Measurements from ENCODE around the gene HAL. TPM values are rescaled to one million over a fixed set of nuclear protein-coding genes. Genes with fewer than 3 reads are reported as not detected.
"Not testable (repeated sequence)": the region's sequence is repeated elsewhere in the genome, so short reads cannot be mapped to it uniquely, and the experiment has no call there.

HAL gene
- polyA plus RNA-seq, 1 experiment, result 0.15 TPM

GRCh38 chr12:95972832-95973456 is 23.2 kb downstream of the HAL start:
- Histone ChIP-seq H3K27me3 (ENCODE audit: control insufficient read depth, insufficient read depth, low read length) (no peaks in the 10 kb centered on the region), H3K4me3 (ENCODE audit: low read depth, low read length) (no peak overlapping the region), H3K36me3 (ENCODE audit: control insufficient read depth, insufficient read depth, low read length) (no peaks in the 10 kb centered on the region)
- no peak for TF ChIP-seq CTCF (IDR thresholded peaks at IDR 0.05; ENCODE audit: insufficient read depth, low read depth, low read length)
- CTCF ChIA-PET, result no interaction called here
- DNase-seq (ENCODE audit: low read depth), result no peak
- POLR2A ChIA-PET, result no interaction called here

GRCh38 chr12:95970905-95971304 is 25.2 kb downstream of the HAL start:
- Histone ChIP-seq H3K4me3 (ENCODE audit: low read depth, low read length) (no peak overlapping the region), H3K27me3 (ENCODE audit: control insufficient read depth, insufficient read depth, low read length) (no peaks in the 10 kb centered on the region), H3K36me3 (ENCODE audit: control insufficient read depth, insufficient read depth, low read length) (no peaks in the 10 kb centered on the region)
- CTCF ChIA-PET, result no interaction called here
- TF ChIP-seq CTCF (IDR thresholded peaks at IDR 0.05; ENCODE audit: insufficient read depth, low read depth, low read length), result no peak
- DNase-seq (ENCODE audit: low read depth), result no peak
- POLR2A ChIA-PET, result no interaction called here

GRCh38 chr12:95969116-95969515 is 27.0 kb downstream of the HAL start:
- POLR2A ChIA-PET; H3K36me3 ChIP-seq (ENCODE audit: control insufficient read depth, insufficient read depth, low read length); DNase-seq (ENCODE audit: low read depth); H3K4me3 ChIP-seq (ENCODE audit: low read depth, low read length); H3K27me3 ChIP-seq (ENCODE audit: control insufficient read depth, insufficient read depth, low read length): not testable (repeated sequence)
- CTCF ChIA-PET, result interaction anchor here (0.9 kb wide), 1 partner anchor 30 kb away, joined by 3 read pairs; no protein-coding TSS in a partner anchor

GRCh38 chr12:95967301-95967700 is 28.8 kb downstream of the HAL start:
- Histone ChIP-seq H3K36me3 (ENCODE audit: control insufficient read depth, insufficient read depth, low read length) (no peaks in the 10 kb centered on the region), H3K4me3 (ENCODE audit: low read depth, low read length) (no peak overlapping the region), H3K27me3 (ENCODE audit: control insufficient read depth, insufficient read depth, low read length) (no peaks in the 10 kb centered on the region)
- POLR2A ChIA-PET, result no interaction called here
- CTCF ChIA-PET, result no interaction called here
- no peak for TF ChIP-seq CTCF (IDR thresholded peaks at IDR 0.05; ENCODE audit: insufficient read depth, low read depth, low read length)
- no peak for DNase-seq (ENCODE audit: low read depth)

GRCh38 chr12:95966287-95966870 is 29.8 kb downstream of the HAL start:
- POLR2A ChIA-PET, result interaction anchor here (0.6 kb wide), 1 partner anchor 1352 kb away, joined by 5 read pairs; no protein-coding TSS in a partner anchor
- CTCF ChIA-PET, result interaction anchor here (0.8 kb wide), 1 partner anchor 15 kb away, joined by 3 read pairs; no protein-coding TSS in a partner anchor
- Histone ChIP-seq H3K4me3 (ENCODE audit: low read depth, low read length) (no peak overlapping the region), H3K36me3 (ENCODE audit: control insufficient read depth, insufficient read depth, low read length) (no peaks in the 10 kb centered on the region), H3K27me3 (ENCODE audit: control insufficient read depth, insufficient read depth, low read length) (no peaks in the 10 kb centered on the region)
- TF ChIP-seq CTCF (IDR thresholded peaks at IDR 0.05; ENCODE audit: insufficient read depth, low read depth, low read length), result no peak
- no peak for DNase-seq (ENCODE audit: low read depth)

GRCh38 chr12:95963096-95963495 is 33.0 kb downstream of the HAL start:
- Histone ChIP-seq H3K27me3 (ENCODE audit: control insufficient read depth, insufficient read depth, low read length) (no peaks in the 10 kb centered on the region), H3K4me3 (ENCODE audit: low read depth, low read length) (no peak overlapping the region), H3K36me3 (ENCODE audit: control insufficient read depth, insufficient read depth, low read length) (no peaks in the 10 kb centered on the region)
- POLR2A ChIA-PET, result no interaction called here
- no peak for TF ChIP-seq CTCF (IDR thresholded peaks at IDR 0.05; ENCODE audit: insufficient read depth, low read depth, low read length)
- CTCF ChIA-PET, result no interaction called here
- DNase-seq (ENCODE audit: low read depth), result no peak
